OCI-LY3 (cell line): ENCODE results near the gene SHH.

Experiments used
- H2AFZ ChIP-seq: fragments of 200-600, 300-600 bp; shearing (Covaris generic); 2 replicates; pipeline ENCODE4 v1.6.0; 2014; ENCODE audit warnings: antibody characterized with exemption, low read depth, low read length
- H3K27ac ChIP-seq: fragments of 200-600, 300-600 bp; sonication (generic); 2 replicates; pipeline ENCODE4 v1.5.1; 2014; ENCODE audit warnings: mild to moderate bottlenecking, low read length, moderate library complexity, mixed read lengths
- H3K27me3 ChIP-seq: fragments of 200-600, 300-600 bp; sonication (generic); 2 replicates; pipeline ENCODE4 v1.6.1; 2014; ENCODE audit warnings: low read depth, low read length, mixed read lengths
- H3K36me3 ChIP-seq: fragments of 200-600, 300-600 bp; sonication (generic); replicated peaks from 2 replicates; pipeline ENCODE3; 2014; ENCODE audit warnings: low read depth, low read length, mixed read lengths
- H3K4me1 ChIP-seq: fragments of 300-600, 200-600 bp; sonication (generic); 2 replicates; pipeline ENCODE4 v1.6.1; 2014; ENCODE audit warnings: low read length, mixed read lengths
- H3K4me2 ChIP-seq: fragments of 200-600, 300-600 bp; sonication (generic); 2 replicates; pipeline ENCODE4 v1.6.1; 2014; ENCODE audit warnings: low read length, mixed read lengths
- H3K4me3 ChIP-seq: fragments of 300-600, 200-600 bp; sonication (generic); 2 replicates; pipeline ENCODE4 v1.5.1; 2014; ENCODE audit warnings: antibody characterized with exemption, mild to moderate bottlenecking, low read length, moderate library complexity
- H3K79me2 ChIP-seq: fragments of 300-600, 200-600 bp; shearing (Covaris generic); 2 replicates; pipeline ENCODE4 v1.6.1; 2014; ENCODE audit warnings: mild to moderate bottlenecking, low read length, mixed read lengths
- H3K9ac ChIP-seq: fragments of 300-600, 200-600 bp; shearing (Covaris generic); 2 replicates; pipeline ENCODE4 v1.6.0; 2014; ENCODE audit warnings: mild to moderate bottlenecking, low read length, moderate library complexity
- H3K9me3 ChIP-seq: fragments of 200-600, 300-600 bp; shearing (Covaris generic); 2 replicates; pipeline ENCODE4 v1.6.1; 2014; ENCODE audit warnings: low read length, mixed read lengths; ENCODE audit not compliant: insufficient read depth
- H4K20me1 ChIP-seq: fragments of 200-600, 300-600 bp; sonication (generic); 2 replicates; pipeline ENCODE4 v1.6.1; 2016; ENCODE audit warnings: low read length, mixed read lengths; ENCODE audit not compliant: insufficient read depth
- EZH2phosphoT487 ChIP-seq: fragments of 200-600 bp; shearing (Covaris generic); IDR thresholded peaks from 2 replicates; pipeline ENCODE4 v1.6.1; 2018; ENCODE audit warnings: antibody characterized with exemption, mixed run types, low read depth
- TF ChIP-seq, protein P1 (sequence below): fragments of 200-600, 300-600 bp; sonication (generic); IDR thresholded peaks from 2 replicates; pipeline ENCODE4 v1.5.1; 2014; ENCODE audit warnings: antibody characterized with exemption, low read length, low read depth

SHH gene

GRCh38 chr7:155764438-155764793 lies 47.8 kb downstream of the SHH start:
- Histone ChIP-seq H3K9ac (no peak overlapping the region), H3K9me3 (no peaks in the 10 kb centered on the region; the same call in 1 of the 2 replicates), H3K4me2 (no peak overlapping the region), H3K36me3 (peaks cover 72% of the 10 kb centered on the region), H4K20me1 (peaks cover 82% of the 10 kb centered on the region), H3K79me2 (peaks cover 36% of the 10 kb centered on the region), H3K27me3 (no peaks in the 10 kb centered on the region), H3K27ac (no peak overlapping the region), H2AFZ (no peak overlapping the region), H3K4me1 (peaks cover 25% of the 10 kb centered on the region), H3K4me3 (no peak overlapping the region)
- TF ChIP-seq EZH2phosphoT487, result no peak
- TF ChIP-seq, protein P1, sequence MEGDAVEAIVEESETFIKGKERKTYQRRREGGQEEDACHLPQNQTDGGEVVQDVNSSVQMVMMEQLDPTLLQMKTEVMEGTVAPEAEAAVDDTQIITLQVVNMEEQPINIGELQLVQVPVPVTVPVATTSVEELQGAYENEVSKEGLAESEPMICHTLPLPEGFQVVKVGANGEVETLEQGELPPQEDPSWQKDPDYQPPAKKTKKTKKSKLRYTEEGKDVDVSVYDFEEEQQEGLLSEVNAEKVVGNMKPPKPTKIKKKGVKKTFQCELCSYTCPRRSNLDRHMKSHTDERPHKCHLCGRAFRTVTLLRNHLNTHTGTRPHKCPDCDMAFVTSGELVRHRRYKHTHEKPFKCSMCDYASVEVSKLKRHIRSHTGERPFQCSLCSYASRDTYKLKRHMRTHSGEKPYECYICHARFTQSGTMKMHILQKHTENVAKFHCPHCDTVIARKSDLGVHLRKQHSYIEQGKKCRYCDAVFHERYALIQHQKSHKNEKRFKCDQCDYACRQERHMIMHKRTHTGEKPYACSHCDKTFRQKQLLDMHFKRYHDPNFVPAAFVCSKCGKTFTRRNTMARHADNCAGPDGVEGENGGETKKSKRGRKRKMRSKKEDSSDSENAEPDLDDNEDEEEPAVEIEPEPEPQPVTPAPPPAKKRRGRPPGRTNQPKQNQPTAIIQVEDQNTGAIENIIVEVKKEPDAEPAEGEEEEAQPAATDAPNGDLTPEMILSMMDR, result no peak

GRCh38 chr7:155763691-155764437 lies 48.4 kb downstream of the SHH start:
- H3K4me3 ChIP-seq, result no peak overlapping the region
- H2AFZ ChIP-seq, result no peak overlapping the region
- no peaks in the 10 kb centered on the region; the same call in 1 of the 2 replicates for H3K9me3 ChIP-seq
- H3K4me2 ChIP-seq, result no peak overlapping the region
- H3K27ac ChIP-seq, result no peak overlapping the region
- H3K79me2 ChIP-seq, result peaks cover 38% of the 10 kb centered on the region
- H3K27me3 ChIP-seq, result no peaks in the 10 kb centered on the region
- H3K36me3 ChIP-seq, result peaks cover 68% of the 10 kb centered on the region
- TF ChIP-seq, protein P1, result no peak
- TF ChIP-seq EZH2phosphoT487, result no peak
- H3K4me1 ChIP-seq, result peaks cover 19% of the 10 kb centered on the region
- H3K9ac ChIP-seq, result no peak overlapping the region
- peaks cover 80% of the 10 kb centered on the region for H4K20me1 ChIP-seq

- Histone ChIP-seq H3K4me2 (no peak overlapping the region), H3K9me3 (no peaks in the 10 kb centered on the region; the same call in 1 of the 2 replicates), H4K20me1 (peaks cover 80% of the 10 kb centered on the region), H2AFZ (no peak overlapping the region), H3K4me1 (peaks cover 12% of the 10 kb centered on the region), H3K36me3 (peaks cover 73% of the 10 kb centered on the region), H3K4me3 (no peak overlapping the region), H3K27me3 (no peaks in the 10 kb centered on the region), H3K9ac (no peak overlapping the region), H3K27ac (no peak overlapping the region), H3K79me2 (peaks cover 45% of the 10 kb centered on the region)
- TF ChIP-seq EZH2phosphoT487, result no peak
- TF ChIP-seq, protein P1, result no peak
Measured at GRCh38 chr7:155763122-155763521, 49.1 kb downstream of the SHH start.

- peaks cover 45% of the 10 kb centered on the region for H3K79me2 ChIP-seq
- no peaks in the 10 kb centered on the region; the same call in 1 of the 2 replicates for H3K9me3 ChIP-seq
- H3K4me1 ChIP-seq, result peaks cover 7% of the 10 kb centered on the region
- no peak overlapping the region for H2AFZ ChIP-seq
- peaks cover 70% of the 10 kb centered on the region for H3K36me3 ChIP-seq
- peaks cover 80% of the 10 kb centered on the region for H4K20me1 ChIP-seq
- no peak overlapping the region for H3K4me2 ChIP-seq
- TF ChIP-seq, protein P1, result no peak
- TF ChIP-seq EZH2phosphoT487, result no peak
- H3K27me3 ChIP-seq, result no peaks in the 10 kb centered on the region
- no peak overlapping the region for H3K27ac ChIP-seq
- no peak overlapping the region for H3K4me3 ChIP-seq
- no peak overlapping the region for H3K9ac ChIP-seq
Measured at GRCh38 chr7:155762655-155763054, 49.6 kb downstream of the SHH start.
